GM12878 (cell line): ENCODE data around the gene MB. TPM values are rescaled to one million over a fixed set of nuclear protein-coding genes. Genes with fewer than 3 reads are reported as not detected.
"Not testable (repeated sequence)": the region's sequence is repeated elsewhere in the genome, so short reads cannot be mapped to it uniquely, and the experiment has no call there.

ENCODE experiments used
- ATAC-seq: fragments of 200-7000 bp; cut with Tn5 transposase; 3 replicates; pipeline ENCODE4 v1.9.1; 2020; ENCODE audit warnings: mild to moderate bottlenecking, moderate library complexity
- BruUV-seq: library from RNA; stranded (reverse); fragments of 400-500 nt; replicated peaks from 2 replicates; lab custom pipeline; 2021; lab: Mats Ljungman, UMichigan
- CTCF ChIA-PET: fragments of 300-600 bp; sonication (Branson Sonifier 250); formaldehyde crosslinking; extraction: SDS; loops from one replicate; lab custom pipeline; 2021; ENCODE audit warnings: inconsistent platforms; lab: Yijun Ruan, JAX
- POLR2A ChIA-PET: fragments of 350-600 bp; formaldehyde crosslinking; extraction: SDS; loops from one replicate; lab custom pipeline; 2021; ENCODE audit warnings: inconsistent platforms; lab: Charles Lee
- RAD21 ChIA-PET: fragments of 300-600 bp; sonication (Branson Sonifier 250); formaldehyde crosslinking; loops from one replicate; lab custom pipeline; 2023; ENCODE audit warnings: antibody characterized with exemption; ENCODE audit not compliant: unreplicated experiment; lab: Charles Lee
- SMC1A ChIA-PET: fragments of 300-600 bp; sonication (Branson Sonifier 250); formaldehyde crosslinking; loops from one replicate; lab custom pipeline; 2023; ENCODE audit not compliant: unreplicated experiment, uncharacterized antibody; lab: Charles Lee
- DNase-seq: peaks from one replicate; pipeline ENCODE4 v3.0.0-alpha.2; 2011; ENCODE audit warnings: low read depth, low spot score
- FAIRE-seq: peaks from 3 replicates; lab custom pipeline; 2011; peaks lifted over from hg19 to GRCh38; lab: Jason Lieb, UNC
- H2AFZ ChIP-seq: 2 replicates; pipeline ENCODE4 v1.6.0; 2011; ENCODE audit warnings: low read depth, low read length, control low read depth; ENCODE audit not compliant: control insufficient read depth
- H3K27ac ChIP-seq: 2 replicates; pipeline ENCODE4 v1.5.1; 2011; ENCODE audit warnings: control low read depth; ENCODE audit not compliant: control insufficient read depth, insufficient read depth
- H3K27me3 ChIP-seq, 2 experiments: replicated peaks in 1 of 2; 2 replicates each; pipeline versions ENCODE4 v1.6.0 to v1.6.1; 2011; ENCODE audit warnings: low read length in 1 of 2; ENCODE audit not compliant: control insufficient read depth in 2 of 2, insufficient read depth in 2 of 2
- H3K36me3 ChIP-seq, 2 experiments: 2 replicates each; pipeline ENCODE4 v1.5.1; 2011; ENCODE audit warnings: low read length in 1 of 2; ENCODE audit not compliant: control insufficient read depth in 2 of 2, insufficient read depth in 2 of 2
- H3K4me1 ChIP-seq: 2 replicates; pipeline ENCODE4 v1.6.1; 2011; ENCODE audit warnings: mild to moderate bottlenecking, low read length, moderate library complexity, mixed read lengths; ENCODE audit not compliant: control insufficient read depth, insufficient read depth
- H3K4me2 ChIP-seq: 2 replicates; pipeline ENCODE4 v1.6.0; 2011; ENCODE audit warnings: control low read depth; ENCODE audit not compliant: control insufficient read depth, insufficient read depth
- H3K4me3 ChIP-seq: fragments of 200-600 bp; sonication (generic); 2 replicates; pipeline ENCODE4 v1.5.1; 2016
- H3K79me2 ChIP-seq: 2 replicates; pipeline ENCODE4 v1.6.0; 2011; ENCODE audit warnings: low read length; ENCODE audit not compliant: control insufficient read depth, insufficient read depth
- H3K9ac ChIP-seq: 2 replicates; pipeline ENCODE4 v1.8.0; 2011; ENCODE audit warnings: low read length, control low read depth, mixed read lengths; ENCODE audit not compliant: control insufficient read depth, insufficient read depth
- H3K9me3 ChIP-seq: replicated peaks from 3 replicates; pipeline ENCODE4 v1.5.1; 2011; ENCODE audit warnings: mild to moderate bottlenecking, low read length; ENCODE audit not compliant: control insufficient read depth, insufficient read depth
- H4K20me1 ChIP-seq: 2 replicates; pipeline ENCODE4 v1.6.0; 2011; ENCODE audit not compliant: control insufficient read depth, insufficient read depth
- HCFC1 ChIP-seq: fragments of 150-350 bp; IDR thresholded peaks from 2 replicates; pipeline ENCODE4 v1.6.1; 2014; ENCODE audit warnings: low read length
- HDAC6 ChIP-seq: fragments of 200-600 bp; sonication (generic); IDR thresholded peaks from one replicate; pipeline ENCODE4 v1.8.0; 2017; ENCODE audit warnings: antibody characterized with exemption; ENCODE audit not compliant: unreplicated experiment
- JUNB ChIP-seq: IDR thresholded peaks from 2 replicates; pipeline ENCODE4 v1.6.1; 2016; ENCODE audit warnings: antibody characterized with exemption, mild to moderate bottlenecking
- MTA3 ChIP-seq: IDR thresholded peaks from 2 replicates; pipeline ENCODE4 v1.6.1; 2012; ENCODE audit warnings: low read length, inconsistent platforms, borderline replicate concordance
- NFYB ChIP-seq: IDR thresholded peaks from 2 replicates; pipeline ENCODE4 v1.6.1; 2011; ENCODE audit warnings: low read depth, mild to moderate bottlenecking, low read length, improper control_type of control experiment, moderate library complexity; ENCODE audit not compliant: insufficient read depth
- RFX5 ChIP-seq: IDR thresholded peaks from 2 replicates; pipeline ENCODE4 v1.6.1; 2011; ENCODE audit warnings: low read depth, low read length, improper control_type of control experiment
- SKIL ChIP-seq: fragments of 450-650 bp; IDR thresholded peaks from 2 replicates; pipeline ENCODE4 v1.6.1; 2017; ENCODE audit warnings: mild to moderate bottlenecking, low read depth, inconsistent platforms; ENCODE audit not compliant: poor library complexity, severe bottlenecking
- YY1 ChIP-seq: IDR thresholded peaks from 2 replicates; pipeline ENCODE4 v1.6.1; 2011; ENCODE audit warnings: low read depth, mild to moderate bottlenecking, low read length
- WGBS: methylation state at CpG from one replicate; pipeline ENCODE4 v1.1.6; 2016; ENCODE audit warnings: low lambda C conversion rate; ENCODE audit not compliant: insufficient replicate concordance, insufficient coverage; ENCODE audit errors: missing lambda C conversion rate; 5-methylcytosine and 5-hydroxymethylcytosine counted together
- in situ Hi-C: fragments of 300-500 bp; cut with MboI; formaldehyde crosslinking; loops from 9 replicates; pipeline ENCODE4 v1.14.3; 2018; ENCODE audit warnings: mixed read lengths
- intact Hi-C: fragments of 100-400 bp; cut with micrococcal nuclease; formaldehyde crosslinking; loops from one replicate; pipeline ENCODE4 v1.14.2; 2022; ENCODE audit not compliant: unreplicated experiment
- polyA plus RNA-seq, 11 experiments: library from polyadenylated mRNA; depleted of rRNA in 4 of 11; unstranded in 6 of 11; stranded (reverse) in 5 of 11; fragments of >200 nt; fragmentation: Nextera tagmentation in 4 of 11; fragmentation: Illumina TruSeq in 1 of 11; extraction: Ambion mirVana in 4 of 11; extraction: Trizol in 1 of 11; gene quantifications; 1 replicate in 1 of 11; 2 replicates in 10 of 11; pipeline versions ENCODE4 v1.2.1 to v1.2.3, GENCODE V29; 2011 to 2016; ENCODE audit warnings: inconsistent platforms in 2 of 11, missing spikeins in 2 of 11, low read depth in 1 of 11
- total RNA-seq, 4 experiments: library from RNA; depleted of rRNA in 3 of 4; stranded (reverse); fragments of >200 nt in 3 of 4; fragmentation: Illumina TruSeq in 1 of 4; extraction: Trizol in 1 of 4; gene quantifications; 2 replicates each; pipeline versions ENCODE4 v1.2.1 to v1.2.3, GENCODE V29; 2013 to 2021

MB gene
- total and polyA plus RNA-seq, 10 of the 15 experiments (the other 5 are each of a cell fraction or from before 2014, with no cell fraction given), result 0.09 to 0.41 (median 0.23) TPM; not detected in 3

DNA sequence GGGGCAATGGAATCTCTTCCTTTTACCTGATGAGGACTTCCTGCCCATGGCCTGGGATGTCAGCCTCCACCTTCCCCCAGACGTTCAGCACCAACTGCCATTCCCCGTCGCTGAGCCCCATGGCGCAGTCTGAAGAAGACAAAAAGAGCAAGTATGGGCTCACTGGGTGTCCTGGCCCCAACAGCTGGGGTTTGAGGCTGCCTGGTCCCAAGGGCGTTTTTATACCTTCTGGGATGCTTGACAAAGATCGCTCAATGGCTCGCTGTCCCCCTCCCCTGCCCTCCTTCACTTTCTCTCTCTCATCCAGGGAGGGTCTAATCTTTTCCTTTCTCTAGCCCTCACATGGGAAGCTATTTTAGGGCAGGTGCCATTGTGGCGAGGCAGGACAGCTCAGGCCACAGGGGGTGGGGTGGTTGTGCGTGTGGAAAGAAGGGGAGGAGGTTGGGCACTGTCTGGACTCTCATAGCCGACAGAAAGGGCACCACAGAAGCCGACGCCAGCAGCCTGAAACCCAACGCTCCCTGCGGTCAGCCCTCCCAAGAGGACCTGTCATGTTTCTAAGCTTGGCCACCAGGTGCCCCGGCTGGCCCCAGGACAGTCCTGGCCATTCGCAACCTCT lies at the start of gene MB (continued):
- TF ChIP-seq SKIL (no peak), HCFC1 (no peak), RFX5 (no peak), NFYB (no peak), MTA3 (no peak), HDAC6 (no peak), JUNB (no peak), YY1 (no peak)
- TF ChIP-seq, all 136 proteins: peak for 0

DNA sequence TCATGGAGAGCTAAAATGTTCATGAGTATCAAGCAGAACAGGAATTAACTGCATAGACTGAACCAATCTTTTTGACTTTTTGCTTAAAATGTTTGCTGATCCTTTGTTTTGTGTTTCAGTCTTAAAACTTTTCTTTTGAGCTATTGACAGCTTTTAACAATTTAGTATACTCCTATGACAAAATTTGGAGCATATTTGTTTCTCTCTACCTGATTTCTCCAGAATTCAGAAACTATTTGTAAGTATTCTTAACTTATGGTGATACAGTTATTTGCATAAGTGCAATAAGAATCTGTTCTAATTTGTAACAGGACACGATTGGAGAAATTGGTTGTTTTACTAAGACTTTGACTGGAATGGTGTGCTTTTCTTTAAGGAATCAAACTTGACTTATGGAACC lies 49.6 kb upstream of the MB start:
- RAD21 ChIA-PET, H3K36me3 ChIP-seq, SMC1A ChIA-PET, BruUV-seq, in situ Hi-C loops, H3K4me1 ChIP-seq, intact Hi-C loops, H3K79me2 ChIP-seq, H3K9ac ChIP-seq, DNase-seq, FAIRE-seq, ATAC-seq, H2AFZ ChIP-seq, POLR2A ChIA-PET, H3K4me3 ChIP-seq, H3K27ac ChIP-seq, H3K4me2 ChIP-seq, H3K27me3 ChIP-seq, H4K20me1 ChIP-seq, H3K9me3 ChIP-seq, CTCF ChIA-PET: not testable (repeated sequence)
- WGBS, result 30% methylated on average over 1 of the region's 1 CpG
